ENCODE measurements around the gene SNX9. TPM values are rescaled to one million over a fixed set of nuclear protein-coding genes. Genes with fewer than 3 reads are reported as not detected.

SNX9 gene
- total RNA-seq, 1 experiment from 2014 or later, result 31.3 TPM

- Mint-ChIP-seq H3K36me3 (ENCODE audit: insufficient read depth in 1 of 3, low read depth in 3 of 3) (no peaks in the 10 kb centered on the region; a peak in 1 of 7 replicates), H3K4me3 (peak overlapping the region; percentile 75 to 82), H3K27ac (peak overlapping the region in 2 of 3 experiments; percentile 85 to 92; a peak in 5 of 7 replicates), H3K4me1 (peaks cover 44 to 45% of the 10 kb centered on the region in 2 experiments), H3K9me3 (no peaks in the 10 kb centered on the region), H3K27me3 (ENCODE audit: low read depth) (peaks cover 33% of the 10 kb centered on the region)
- Histone ChIP-seq H3K4ac (ENCODE audit: low read depth, low read length) (no peak overlapping the region), H3K4me2 (ENCODE audit: insufficient read depth, insufficient read length, low read length) (peak overlapping the region; percentile 59), H4K5ac (ENCODE audit: insufficient read length, low read depth, low read length) (no peak overlapping the region), H3K79me2 (ENCODE audit: insufficient read depth, low read length) (peaks cover 8% of the 10 kb centered on the region; the same call in 1 of the 2 replicates), H3K4me1 (ENCODE audit: insufficient read depth, low read length) (peaks cover 10% of the 10 kb centered on the region), H3K9ac (ENCODE audit: extremely low read depth, insufficient read length, low read length) (peak overlapping the region; percentile 3), H3K23ac (ENCODE audit: insufficient read length, low read depth, low read length) (no peak overlapping the region), H2AFZ (ENCODE audit: low read length) (no peak overlapping the region), H3K14ac (ENCODE audit: insufficient read depth, low read length) (peak overlapping the region; percentile 87), H4K91ac (ENCODE audit: insufficient read length, low read depth, low read length) (peak overlapping the region; percentile 93), H2BK120ac (ENCODE audit: low read depth, low read length, poor library complexity, severe bottlenecking) (no peak overlapping the region), H3K56ac (ENCODE audit: insufficient read length, low read depth, low read length) (no peak overlapping the region), H3K18ac (ENCODE audit: insufficient read length, low read depth, low read length) (peak overlapping the region; percentile 88), H4K8ac (replicated peaks; ENCODE audit: insufficient read length, low read depth, low read length) (no peak overlapping the region), H3T11ph (ENCODE audit: low read length) (no peak overlapping the region), H3K23me2 (ENCODE audit: insufficient read length, low read depth, low read length, poor library complexity, severe bottlenecking) (peaks cover 11% of the 10 kb centered on the region), H2BK15ac (ENCODE audit: low read depth, low read length) (no peak overlapping the region; the same call in 1 of the 2 replicates), H3K27ac (ENCODE audit: insufficient read length, low read depth, low read length) (no peak overlapping the region), H2BK12ac (ENCODE audit: insufficient read length, low read depth, low read length) (peak overlapping the region; percentile 15), H2BK5ac (ENCODE audit: insufficient read length, low read length) (no peak overlapping the region), H3K79me1 (ENCODE audit: insufficient read depth, low read depth, low read length, poor library complexity, severe bottlenecking) (no peaks in the 10 kb centered on the region), H2BK20ac (ENCODE audit: low read depth, low read length, poor library complexity, severe bottlenecking) (no peak overlapping the region), H2AK5ac (ENCODE audit: insufficient read length, low read length) (no peak overlapping the region), H3K9me3 (ENCODE audit: control insufficient read depth, low read depth, low read length) (no peaks in the 10 kb centered on the region), H4K20me1 (ENCODE audit: control insufficient read depth, insufficient read depth, insufficient read length) (no peaks in the 10 kb centered on the region), H3K27me3 (ENCODE audit: insufficient read depth, low read length) (no peaks in the 10 kb centered on the region; the same call in 1 of the 2 replicates)
- no peak for TF ChIP-seq CTCF (conservative IDR thresholded peaks at IDR 0.05)
- no CpG with 5 or more reads among the region's 36 CpGs for WGBS (ENCODE audit: extremely low coverage, insufficient read length, low lambda C conversion rate)
- peak; percentile 82 for DNase-seq
These were observed 159.1 kb downstream of the SNX9 start for GRCh38 chr6:157982102-157982562.

All from H9 (cell line).